ENCODE measurements around the gene SOS2. TPM values are rescaled to one million over a fixed set of nuclear protein-coding genes. Genes with fewer than 3 reads are reported as not detected.

The SOS2 gene
- total RNA-seq, 2 experiments from 2014 or later = 16.5 to 25.2 TPM

GRCh38 chr14:50247245-50247644 lies 15.9 kb upstream of the SOS2 start:
- Histone ChIP-seq H3K79me2 (ENCODE audit: insufficient read depth, low read depth, low read length) (no peaks in the 10 kb centered on the region), H2AFZ (ENCODE audit: low read length) (no peak overlapping the region), H3K4me3 (ENCODE audit: low read depth, low read length, poor library complexity, severe bottlenecking) (no peak overlapping the region), H4K20me1 (ENCODE audit: insufficient read depth, low read length) (no peaks in the 10 kb centered on the region), H3K36me3 (ENCODE audit: insufficient read depth, low read length) (peaks cover 12% of the 10 kb centered on the region; the same call in 1 of the 2 replicates), H3K27ac (ENCODE audit: low read depth, low read length, poor library complexity, severe bottlenecking) (no peak overlapping the region), H3K9me2 (ENCODE audit: insufficient read depth, low read length) (no peaks in the 10 kb centered on the region), H3K4me2 (ENCODE audit: low read length) (no peak overlapping the region), H3K9me3 (ENCODE audit: low read length) (no peaks in the 10 kb centered on the region), H3K4me1 (ENCODE audit: insufficient read depth, low read length, poor library complexity, severe bottlenecking) (no peaks in the 10 kb centered on the region)
- no peak for TF ChIP-seq EZH2phosphoT487 (IDR thresholded peaks at IDR 0.05; ENCODE audit: borderline replicate concordance, low read depth, low read length)
- TF ChIP-seq CTCF (conservative IDR thresholded peaks at IDR 0.05; ENCODE audit: low read length) = no peak
- intact Hi-C loops (cut with micrococcal nuclease; ENCODE audit: unreplicated experiment) = no loop called here
- no TSS peak for BruUV-seq (replicated peaks)
- ChIA-PET POLR2A (interaction anchor here (0.6 kb wide), 1 partner anchor 652 kb away, joined by 3 read pairs; no protein-coding TSS in a partner anchor), CTCF (ENCODE audit: unreplicated experiment) (no interaction called here)
- DNase-seq (ENCODE audit: low spot score) = no peak

- no peak overlapping the region for H3K4me3 ChIP-seq (ENCODE audit: low read depth, low read length, poor library complexity, severe bottlenecking)
- no peak overlapping the region for H3K27ac ChIP-seq (ENCODE audit: low read depth, low read length, poor library complexity, severe bottlenecking)
- H4K20me1 ChIP-seq (ENCODE audit: insufficient read depth, low read length) = no peaks in the 10 kb centered on the region
- peaks cover 2% of the 10 kb centered on the region for H3K4me1 ChIP-seq (ENCODE audit: insufficient read depth, low read length, poor library complexity, severe bottlenecking)
- TF ChIP-seq CTCF (conservative IDR thresholded peaks at IDR 0.05; ENCODE audit: low read length) = no peak
- TF ChIP-seq EZH2phosphoT487 (IDR thresholded peaks at IDR 0.05; ENCODE audit: borderline replicate concordance, low read depth, low read length) = no peak
- H2AFZ ChIP-seq (ENCODE audit: low read length) = no peak overlapping the region
- BruUV-seq (replicated peaks) = no TSS peak
- intact Hi-C loops (cut with micrococcal nuclease; ENCODE audit: unreplicated experiment) = no loop called here
- H3K9me2 ChIP-seq (ENCODE audit: insufficient read depth, low read length) = no peaks in the 10 kb centered on the region
- DNase-seq (ENCODE audit: low spot score) = no peak
- POLR2A ChIA-PET = no interaction called here
- H3K36me3 ChIP-seq (ENCODE audit: insufficient read depth, low read length) = peaks cover 9% of the 10 kb centered on the region; the same call in 1 of the 2 replicates
- no peak overlapping the region for H3K4me2 ChIP-seq (ENCODE audit: low read length)
- CTCF ChIA-PET (ENCODE audit: unreplicated experiment) = no interaction called here
- no peaks in the 10 kb centered on the region for H3K9me3 ChIP-seq (ENCODE audit: low read length)
- H3K79me2 ChIP-seq (ENCODE audit: insufficient read depth, low read depth, low read length) = no peaks in the 10 kb centered on the region
Observed at GRCh38 chr14:50242566-50243310, 11.4 kb upstream of the SOS2 start.

DNA sequence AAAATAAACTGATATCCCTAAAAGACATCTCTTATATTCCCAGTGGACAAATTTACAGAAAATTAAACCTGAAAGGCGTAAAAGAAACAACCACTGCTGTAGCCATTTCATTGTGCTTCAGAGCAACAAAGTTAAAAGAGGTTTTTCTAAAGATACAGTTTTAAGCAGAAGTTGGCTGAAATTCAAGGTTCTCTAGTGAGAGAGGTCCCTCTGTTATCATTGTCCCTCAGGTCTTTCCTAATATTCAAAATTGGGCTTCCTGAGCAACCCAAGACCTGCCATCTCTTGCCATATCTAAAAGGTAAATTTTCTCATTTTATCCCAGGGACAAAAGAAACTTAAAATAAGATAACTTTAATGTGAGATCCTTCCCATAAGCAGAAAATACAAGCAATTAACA lies 10.7 kb upstream of the SOS2 start:
- intact Hi-C loops (cut with micrococcal nuclease; ENCODE audit: unreplicated experiment) = no loop called here
- H3K4me1 ChIP-seq (ENCODE audit: insufficient read depth, low read length, poor library complexity, severe bottlenecking) = peaks cover 8% of the 10 kb centered on the region
- no peaks in the 10 kb centered on the region for H3K79me2 ChIP-seq (ENCODE audit: insufficient read depth, low read depth, low read length)
- no TSS peak for BruUV-seq (replicated peaks)
- no peaks in the 10 kb centered on the region for H3K9me2 ChIP-seq (ENCODE audit: insufficient read depth, low read length)
- no peak overlapping the region for H3K4me2 ChIP-seq (ENCODE audit: low read length)
- no peaks in the 10 kb centered on the region for H3K9me3 ChIP-seq (ENCODE audit: low read length)
- no peak overlapping the region for H3K4me3 ChIP-seq (ENCODE audit: low read depth, low read length, poor library complexity, severe bottlenecking)
- H3K36me3 ChIP-seq (ENCODE audit: insufficient read depth, low read length) = peaks cover 9% of the 10 kb centered on the region; the same call in 1 of the 2 replicates
- DNase-seq (ENCODE audit: low spot score) = no peak
- TF ChIP-seq CTCF (conservative IDR thresholded peaks at IDR 0.05; ENCODE audit: low read length) = no peak
- POLR2A ChIA-PET = interaction anchor here (0.7 kb wide), 1 partner anchor 277 kb away, joined by 4 read pairs; no protein-coding TSS in a partner anchor
- H3K27ac ChIP-seq (ENCODE audit: low read depth, low read length, poor library complexity, severe bottlenecking) = no peak overlapping the region
- H4K20me1 ChIP-seq (ENCODE audit: insufficient read depth, low read length) = no peaks in the 10 kb centered on the region
- no peak overlapping the region for H2AFZ ChIP-seq (ENCODE audit: low read length)
- CTCF ChIA-PET (ENCODE audit: unreplicated experiment) = no interaction called here

Measured in OCI-LY7 (cell line).